ENCODE data around the gene TBRG4.

DNA sequence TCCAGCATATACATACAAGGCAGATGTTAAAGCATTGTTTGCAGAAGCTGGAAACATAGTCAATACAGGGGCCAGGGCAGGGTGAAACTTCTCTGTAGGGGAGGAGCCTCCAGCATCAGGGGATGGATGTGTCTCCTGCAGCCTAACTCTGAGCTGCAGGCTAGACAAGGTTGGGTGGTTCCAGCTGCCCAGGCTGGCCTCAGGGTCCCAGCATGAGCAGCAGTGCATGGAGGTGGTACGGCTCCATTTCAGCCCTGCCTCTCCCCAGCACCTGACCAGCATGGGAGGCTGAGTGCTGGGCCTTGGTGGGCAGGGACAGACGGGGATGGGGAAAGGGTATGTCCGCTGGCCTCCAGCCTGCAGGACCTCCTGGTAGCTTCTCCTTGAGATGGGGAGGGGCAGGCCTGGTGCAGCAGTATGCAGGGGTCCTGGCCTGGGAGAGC lies 7.4 kb upstream of the TBRG4 start:
- TF ChIP-seq YY1 (IDR thresholded peaks at IDR 0.05; ENCODE audit: insufficient read depth, insufficient read length) (no peak), ZNF274 (IDR thresholded peaks at IDR 0.05; ENCODE audit: low read depth, low read length) (no peak), SUZ12 (IDR thresholded peaks at IDR 0.05; ENCODE audit: extremely low read depth, insufficient read depth, insufficient read length) (no peak)
